HG03521 (cell line): Measurements from ENCODE around the gene TP53I13.
"Not testable (repeated sequence)": the region's sequence is repeated elsewhere in the genome, so short reads cannot be mapped to it uniquely, and the experiment has no call there.

Experiments
- ATAC-seq: cut with Tn5 transposase; IDR thresholded peaks from one replicate; pipeline ENCODE4 v1.9.1; 2021; ENCODE audit warnings: mild to moderate bottlenecking, moderate library complexity; ENCODE audit not compliant: unreplicated experiment

TP53I13 gene, protein sequence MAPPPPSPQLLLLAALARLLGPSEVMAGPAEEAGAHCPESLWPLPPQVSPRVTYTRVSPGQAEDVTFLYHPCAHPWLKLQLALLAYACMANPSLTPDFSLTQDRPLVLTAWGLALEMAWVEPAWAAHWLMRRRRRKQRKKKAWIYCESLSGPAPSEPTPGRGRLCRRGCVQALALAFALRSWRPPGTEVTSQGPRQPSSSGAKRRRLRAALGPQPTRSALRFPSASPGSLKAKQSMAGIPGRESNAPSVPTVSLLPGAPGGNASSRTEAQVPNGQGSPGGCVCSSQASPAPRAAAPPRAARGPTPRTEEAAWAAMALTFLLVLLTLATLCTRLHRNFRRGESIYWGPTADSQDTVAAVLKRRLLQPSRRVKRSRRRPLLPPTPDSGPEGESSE

DNA sequence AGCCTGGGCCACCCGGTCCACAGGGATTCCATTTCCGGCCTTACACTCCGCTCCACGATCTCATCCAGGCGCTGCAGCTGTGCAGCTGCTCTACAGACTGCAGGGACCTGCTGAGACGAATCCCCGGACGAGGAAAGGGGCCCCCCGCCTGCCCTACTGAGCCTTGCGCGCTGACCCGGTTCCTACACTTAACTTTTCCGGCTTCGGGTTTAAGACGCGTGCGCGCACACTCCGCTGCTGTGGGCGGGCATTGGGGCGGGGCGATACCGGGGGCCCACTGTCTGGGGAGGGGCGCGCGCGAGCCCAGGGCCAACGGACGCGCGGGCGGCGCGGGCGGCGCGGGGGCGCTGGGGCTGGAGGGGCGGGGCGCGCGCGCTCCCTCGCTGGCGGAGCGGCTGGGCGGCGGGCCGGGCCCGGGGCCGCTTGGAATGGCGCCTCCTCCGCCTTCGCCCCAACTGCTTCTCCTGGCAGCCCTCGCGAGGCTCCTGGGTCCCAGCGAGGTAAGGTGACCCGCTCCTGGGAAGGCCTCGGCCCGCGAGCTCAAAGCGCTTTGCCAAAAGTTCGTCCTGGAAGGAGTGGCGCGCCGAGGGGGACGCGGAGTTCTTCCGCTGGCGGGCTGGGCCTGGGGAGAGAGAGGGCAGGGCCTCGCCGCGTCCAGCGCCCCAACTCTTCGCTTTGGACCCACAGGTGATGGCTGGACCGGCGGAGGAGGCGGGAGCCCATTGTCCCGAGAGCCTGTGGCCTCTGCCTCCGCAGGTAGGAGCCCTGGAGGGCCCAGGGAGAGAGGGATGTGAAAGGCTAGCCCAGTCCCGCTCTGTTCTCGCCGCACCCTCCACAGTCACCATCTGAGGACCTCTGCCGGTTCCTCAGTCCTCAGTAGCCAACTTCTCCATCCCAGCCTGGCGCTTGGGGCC, at the start of gene TP53I13:
Gene TP53I13 (plus strand): TSS at position 371 of the 914 bp plus-strand sequence. CDS start 58 bp downstream, at position 429.
- ATAC-seq = peak; percentile 40

DNA sequence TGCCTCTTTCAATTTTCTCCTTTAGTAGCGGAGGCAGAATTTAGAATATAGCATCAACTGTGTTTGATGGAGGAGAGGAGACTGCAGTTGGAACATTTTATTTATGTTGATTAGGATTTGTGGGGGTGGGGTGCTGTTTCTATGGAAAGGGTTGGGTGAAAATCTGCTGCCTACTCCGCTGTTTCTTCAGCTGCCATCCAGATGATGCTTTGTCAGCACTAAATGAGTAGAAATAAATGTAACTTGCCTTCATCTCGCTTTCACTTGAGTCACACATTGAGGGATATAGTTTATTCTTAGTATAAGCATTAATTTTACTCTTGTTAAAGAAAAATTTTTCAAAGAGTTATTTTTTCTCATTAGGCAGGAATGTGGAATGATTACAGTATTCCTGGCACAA, 43.8 kb upstream of the TP53I13 start:
- ATAC-seq = no peak

DNA sequence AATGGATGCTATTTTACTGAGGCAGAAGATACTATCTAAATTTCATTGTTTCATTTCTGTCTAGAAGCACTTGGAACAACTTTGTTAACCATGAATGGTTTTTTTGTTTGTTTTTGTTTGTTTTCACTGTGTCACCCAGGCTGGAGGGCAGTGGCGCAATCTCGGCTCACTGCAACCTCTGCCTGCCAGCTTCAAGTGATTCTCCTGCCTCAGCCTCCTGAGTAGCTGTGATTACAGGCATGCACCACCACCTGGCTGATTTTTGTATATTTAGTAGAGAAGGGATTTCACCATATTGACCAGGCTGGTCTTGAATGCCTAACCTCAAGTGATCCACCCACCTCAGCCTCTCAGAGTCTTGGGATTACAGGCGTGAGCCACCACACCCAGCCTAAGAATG, 42.2 kb upstream of the TP53I13 start:
- no peak for ATAC-seq

DNA sequence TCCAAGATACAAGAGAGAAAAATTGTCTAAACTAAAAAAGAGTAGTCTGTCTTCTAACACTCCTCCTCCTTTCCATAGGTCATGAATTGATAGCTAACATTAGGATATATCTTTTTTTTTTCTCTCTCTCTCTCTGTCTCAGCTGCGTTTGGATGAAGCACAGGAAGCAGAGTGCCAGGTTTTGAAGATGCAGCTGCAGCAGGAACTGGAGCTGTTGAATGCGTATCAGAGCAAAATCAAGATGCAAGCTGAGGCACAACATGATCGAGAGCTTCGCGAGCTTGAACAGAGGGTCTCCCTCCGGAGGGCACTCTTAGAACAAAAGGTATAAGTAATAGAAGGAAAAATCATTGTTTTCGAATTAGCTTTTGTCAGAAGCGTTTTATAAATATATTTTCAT, 34.5 kb upstream of the TP53I13 start:
- no peak for ATAC-seq

DNA sequence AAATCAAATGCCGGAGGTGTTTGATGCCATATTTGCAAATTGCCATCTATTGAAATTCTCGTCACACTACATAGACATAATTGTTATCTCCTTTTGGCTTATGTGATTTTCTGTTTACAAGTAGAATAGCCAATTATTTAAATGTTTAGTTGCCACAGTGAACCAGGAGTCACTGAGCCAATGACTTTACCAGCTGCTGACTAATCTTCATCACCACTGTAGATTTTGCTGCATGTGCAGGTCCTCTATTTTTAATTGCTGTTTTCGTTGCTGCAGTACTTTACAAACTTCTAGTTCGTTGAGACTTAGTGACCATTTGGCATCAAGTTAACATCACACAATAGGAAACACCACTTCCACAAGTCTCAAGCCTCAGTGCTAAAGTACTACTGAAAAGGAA, 24.4 kb upstream of the TP53I13 start:
- no peak for ATAC-seq

DNA sequence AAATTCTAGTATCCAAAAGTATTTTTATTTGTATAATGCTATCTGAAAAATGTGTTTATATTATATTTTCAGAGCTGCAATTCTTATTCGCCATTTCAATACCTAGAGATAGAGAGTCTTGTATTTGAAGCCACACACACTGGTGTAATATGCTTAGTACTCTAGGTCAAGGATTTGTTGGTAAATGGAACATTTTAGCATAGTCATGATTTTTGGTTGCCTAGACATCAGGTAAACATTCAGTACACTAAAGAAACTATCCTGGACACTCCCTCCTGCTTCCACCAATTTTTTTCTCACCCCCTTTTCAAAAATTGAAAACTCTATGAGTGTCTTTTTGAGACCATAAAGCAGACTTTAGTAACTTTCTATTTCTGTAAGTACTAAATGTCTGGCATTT, 22.4 kb upstream of the TP53I13 start:
- ATAC-seq = no peak

DNA sequence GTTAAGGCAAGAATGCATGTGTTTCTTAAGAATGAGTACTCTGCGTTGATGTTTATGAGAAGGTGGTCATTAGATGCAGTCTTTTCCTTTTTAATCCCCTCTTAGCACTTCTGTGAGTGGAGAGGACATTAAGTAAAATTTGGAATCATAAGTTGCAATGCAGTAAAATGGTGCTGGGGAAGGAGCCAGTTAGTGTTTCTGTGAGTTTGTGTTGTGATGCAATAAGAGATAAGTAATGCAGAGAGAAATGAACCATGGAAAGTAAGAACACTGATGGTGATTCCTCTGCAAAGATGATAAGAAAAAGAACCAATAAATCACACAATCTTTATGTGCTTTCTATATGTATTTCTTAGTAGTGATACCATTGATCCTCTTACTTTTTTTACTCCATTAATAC, 21.7 kb upstream of the TP53I13 start:
- no peak for ATAC-seq

DNA sequence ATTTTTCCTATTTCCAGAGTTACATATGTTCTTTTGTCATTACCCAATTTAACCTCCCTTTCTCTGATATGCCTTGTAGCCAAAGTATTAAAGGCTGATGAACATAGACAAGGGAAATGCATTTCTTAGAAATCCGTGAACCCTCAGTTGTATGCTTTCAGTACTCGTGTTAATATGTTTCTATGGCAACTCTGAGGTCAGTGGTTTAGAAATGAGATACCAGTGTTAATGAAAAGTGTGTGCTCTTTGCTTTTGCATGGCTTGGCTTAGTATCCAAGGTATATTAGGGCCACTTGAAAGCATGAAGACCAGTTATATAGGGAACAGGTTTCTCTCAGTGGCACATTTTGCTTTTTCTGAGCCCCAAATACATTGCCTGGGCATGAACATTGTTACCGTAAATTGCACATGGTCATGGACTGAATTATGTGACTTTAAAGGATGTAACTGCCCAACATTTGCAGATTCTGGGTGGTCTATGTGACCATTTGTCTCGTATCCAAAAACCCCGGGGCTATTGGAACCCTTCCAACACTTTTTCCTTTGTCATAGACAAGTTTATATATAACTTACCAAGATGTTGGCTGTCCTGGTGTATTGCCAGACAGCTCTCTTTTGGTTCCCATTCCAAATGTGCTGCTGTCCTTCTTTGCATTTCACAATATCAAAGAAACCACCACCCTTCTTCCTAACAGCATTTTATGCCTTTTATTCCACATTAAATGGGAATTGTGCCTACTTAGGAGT, 19.2 kb upstream of the TP53I13 start:
- ATAC-seq = no peak

DNA sequence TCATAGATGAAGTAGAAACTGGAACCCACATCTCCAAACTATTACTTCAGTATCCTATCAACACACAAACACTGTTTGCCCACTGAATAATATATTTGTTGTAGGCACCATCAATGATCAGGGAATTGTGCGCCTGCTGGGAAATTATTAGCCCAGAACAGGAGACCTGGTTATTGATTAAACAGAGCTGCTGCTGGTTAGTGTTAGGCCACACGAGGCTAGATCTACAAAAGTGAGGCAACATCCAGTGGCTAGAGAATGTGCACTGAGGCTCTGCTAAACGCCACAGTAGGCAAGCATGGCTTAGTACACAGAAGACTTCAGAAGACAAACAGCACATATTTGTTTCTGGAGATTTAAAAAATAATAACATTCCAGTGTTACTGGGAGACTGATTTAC, 12.7 kb upstream of the TP53I13 start:
- ATAC-seq = no peak

DNA sequence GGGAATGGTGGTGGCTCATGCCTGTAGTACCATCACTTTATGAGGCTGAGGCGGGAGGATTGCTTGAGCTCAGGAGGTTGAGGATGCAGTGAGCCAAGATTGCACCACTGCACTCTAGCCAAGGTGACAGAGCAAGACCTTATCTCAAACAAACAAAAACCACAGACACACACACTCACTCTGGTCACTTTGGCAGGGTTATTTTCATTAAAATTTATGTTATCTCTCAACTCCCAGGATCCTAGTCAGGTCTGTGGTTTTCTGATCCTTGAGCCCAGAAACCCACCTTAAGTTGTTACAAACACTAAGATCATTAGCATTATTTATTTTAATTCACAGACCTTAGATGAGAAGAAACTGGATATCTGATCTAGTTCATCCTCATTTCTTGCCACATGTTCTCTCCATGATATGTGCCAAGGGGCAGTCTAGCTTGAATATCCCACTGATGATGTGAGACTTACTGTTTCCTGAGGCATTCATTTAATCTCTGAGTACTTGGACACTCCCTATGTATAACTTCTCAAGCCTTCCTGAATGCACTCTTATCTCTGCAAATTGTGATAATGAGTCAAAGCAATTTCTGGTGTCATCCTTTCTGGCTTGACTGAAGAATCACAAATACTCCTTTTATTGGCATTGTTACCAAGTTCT, 11.3 kb upstream of the TP53I13 start:
- ATAC-seq = no peak

DNA sequence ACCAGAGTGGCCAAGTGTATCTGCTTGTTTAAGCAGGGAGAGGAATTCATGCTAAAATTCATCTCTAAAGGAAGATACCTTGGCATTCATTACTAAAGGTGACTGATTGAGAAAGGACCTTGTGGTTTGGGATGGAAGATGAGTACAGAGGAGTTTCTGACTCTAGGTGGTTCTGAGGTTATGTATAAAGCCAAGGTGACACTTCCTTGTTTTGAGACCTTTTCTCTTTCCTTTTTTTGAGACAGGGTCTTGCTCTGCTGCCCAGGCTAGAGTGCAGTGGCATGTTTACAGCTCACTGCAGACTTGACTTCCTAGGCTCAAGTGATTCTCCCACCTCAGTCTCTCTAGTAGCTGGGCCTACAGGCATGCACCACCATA, 10.8 kb upstream of the TP53I13 start:
- no peak for ATAC-seq

DNA sequence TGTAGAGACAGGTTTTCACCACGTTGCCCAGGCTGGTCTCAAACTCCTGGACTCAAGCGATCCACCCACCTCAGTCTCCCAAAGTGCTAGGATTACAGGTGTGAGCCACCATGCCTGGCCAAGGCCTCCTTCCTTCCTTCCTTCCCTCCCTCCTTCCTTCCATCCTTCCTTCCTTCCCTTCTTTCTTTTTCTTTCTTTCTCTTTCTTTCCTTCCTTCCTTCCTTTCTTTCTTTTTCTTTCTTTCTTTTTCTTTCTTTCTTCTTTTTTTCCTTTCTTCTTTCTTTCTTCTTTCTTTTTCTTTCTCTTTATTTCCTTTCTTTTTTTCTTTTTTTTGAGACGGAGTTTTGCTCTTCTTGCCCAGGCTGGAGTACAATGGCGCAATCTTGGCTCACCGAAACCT, 10.4 kb upstream of the TP53I13 start:
- not testable (repeated sequence) for ATAC-seq

DNA sequence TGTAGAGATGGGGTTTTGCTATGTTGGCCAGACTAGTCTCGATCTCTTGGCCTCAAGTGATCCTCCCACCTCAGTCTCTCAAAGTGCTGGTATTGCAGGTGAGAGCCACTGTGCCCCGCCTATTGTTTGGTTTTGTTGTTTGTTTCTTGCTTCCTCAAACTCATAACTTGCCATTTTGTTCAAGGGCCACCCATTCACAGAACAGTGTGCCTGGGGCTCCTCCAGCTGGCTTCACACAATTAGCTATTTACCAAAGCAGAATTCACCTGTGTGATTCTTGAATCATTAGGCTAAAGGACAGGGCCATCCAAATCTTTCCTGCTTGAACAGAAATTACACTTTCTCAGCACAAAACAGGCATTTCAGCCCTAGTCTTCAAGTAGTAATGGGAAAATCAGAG, 8.9 kb upstream of the TP53I13 start:
- no peak for ATAC-seq

DNA sequence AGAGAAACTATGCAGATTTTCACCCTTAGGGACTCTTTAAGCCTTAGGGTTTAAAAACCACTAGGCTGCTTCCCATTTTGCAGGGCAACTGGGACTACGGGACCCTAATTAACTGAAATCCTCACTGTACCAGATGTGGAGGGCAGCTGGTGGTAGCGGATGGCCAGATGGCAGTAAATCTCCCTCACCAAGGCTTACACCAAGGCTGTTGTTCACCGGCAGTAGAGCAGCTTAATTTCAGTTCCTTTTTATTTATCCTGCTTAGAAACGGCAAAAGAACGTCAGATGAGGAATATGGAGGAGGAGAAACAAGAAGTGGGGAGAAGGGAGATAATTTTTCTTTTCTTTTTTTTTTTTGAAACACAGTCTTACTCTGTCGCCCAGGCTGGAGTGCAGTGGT, 8.2 kb upstream of the TP53I13 start:
- ATAC-seq = no peak

DNA sequence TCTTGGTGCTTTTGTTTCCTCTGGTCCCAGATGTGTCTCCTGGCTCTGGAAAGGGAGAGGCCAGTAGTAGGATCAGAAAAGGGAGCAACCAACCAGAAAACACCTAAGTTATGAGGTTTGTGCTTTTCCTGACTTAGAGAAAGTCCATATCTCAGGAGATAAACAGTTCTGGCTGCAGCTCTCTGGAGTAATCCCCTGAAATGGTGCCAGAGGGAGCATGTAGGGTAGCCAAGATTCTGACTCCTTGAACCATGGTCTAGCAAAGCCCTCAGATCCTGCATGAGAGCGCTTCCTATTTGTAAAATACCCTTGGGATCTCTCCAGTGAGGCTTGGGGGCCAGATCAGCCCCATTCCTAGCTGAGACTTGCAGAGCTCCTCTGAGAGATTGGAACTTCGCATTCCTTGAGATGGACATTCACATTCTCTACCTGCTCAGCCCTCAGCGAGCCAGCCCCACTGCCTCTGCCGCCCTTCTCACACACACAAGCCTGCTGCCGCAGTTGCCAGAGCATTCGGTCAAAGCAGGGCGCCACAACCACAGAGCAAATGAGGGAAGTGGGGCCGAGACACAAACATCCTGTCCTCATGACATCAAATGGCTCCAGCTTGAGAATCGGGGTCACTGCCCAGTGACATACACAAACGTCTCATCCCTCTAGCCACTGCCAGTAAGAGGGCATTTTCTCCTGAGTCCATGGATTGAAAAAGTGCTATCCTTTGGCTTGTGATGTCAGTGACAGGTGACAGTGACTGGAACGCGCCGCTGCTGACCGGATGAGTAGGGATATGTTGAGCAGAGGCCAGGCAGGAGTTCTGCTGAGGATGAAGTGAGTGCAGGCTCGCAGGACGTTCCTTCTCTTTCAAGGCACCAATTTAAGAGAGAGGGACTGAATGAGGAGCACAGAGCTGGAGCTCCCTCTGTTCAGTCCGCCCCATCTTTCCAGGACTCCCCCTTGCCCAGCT, 6.7 kb upstream of the TP53I13 start:
- ATAC-seq = no peak

DNA sequence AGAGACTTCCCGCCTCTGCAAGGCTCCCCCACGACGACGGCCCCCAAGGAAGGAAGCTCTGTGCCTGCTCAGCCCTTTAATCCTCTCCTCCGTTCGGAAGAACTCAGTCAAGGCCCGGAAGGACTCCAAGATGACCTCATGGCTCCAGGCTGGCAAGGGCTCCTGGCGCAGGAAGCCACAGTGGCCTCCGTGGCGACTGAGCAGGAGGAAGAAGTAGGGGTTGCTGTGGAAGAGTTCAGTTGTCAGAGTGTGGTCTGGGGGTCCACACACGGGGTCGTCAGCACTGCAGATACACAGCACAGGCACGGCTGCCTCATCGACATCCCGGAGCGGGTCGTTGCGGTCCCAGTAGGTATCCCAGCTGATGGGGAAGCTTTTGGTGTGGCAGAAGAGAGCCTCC, 5.9 kb upstream of the TP53I13 start:
- ATAC-seq = no peak

DNA sequence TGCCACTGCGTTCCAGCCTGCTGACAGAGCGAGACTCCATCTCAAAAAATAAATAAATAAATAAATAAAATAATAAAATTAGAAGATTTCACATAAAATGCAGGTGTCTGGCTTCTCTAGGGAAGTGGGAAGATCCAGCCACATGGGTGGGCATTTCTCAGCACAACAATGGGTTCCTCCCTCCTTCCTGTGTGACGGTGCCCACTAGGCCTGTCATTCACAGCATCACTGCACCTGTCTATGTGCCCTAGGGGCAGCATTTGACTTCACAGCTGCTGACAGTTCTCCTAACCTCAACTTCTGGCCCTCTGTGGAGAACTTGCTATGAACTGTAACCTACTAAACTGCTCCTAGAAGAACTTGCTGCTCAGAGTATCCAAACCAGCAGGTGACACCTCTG, 4.7 kb upstream of the TP53I13 start:
- ATAC-seq = no peak

DNA sequence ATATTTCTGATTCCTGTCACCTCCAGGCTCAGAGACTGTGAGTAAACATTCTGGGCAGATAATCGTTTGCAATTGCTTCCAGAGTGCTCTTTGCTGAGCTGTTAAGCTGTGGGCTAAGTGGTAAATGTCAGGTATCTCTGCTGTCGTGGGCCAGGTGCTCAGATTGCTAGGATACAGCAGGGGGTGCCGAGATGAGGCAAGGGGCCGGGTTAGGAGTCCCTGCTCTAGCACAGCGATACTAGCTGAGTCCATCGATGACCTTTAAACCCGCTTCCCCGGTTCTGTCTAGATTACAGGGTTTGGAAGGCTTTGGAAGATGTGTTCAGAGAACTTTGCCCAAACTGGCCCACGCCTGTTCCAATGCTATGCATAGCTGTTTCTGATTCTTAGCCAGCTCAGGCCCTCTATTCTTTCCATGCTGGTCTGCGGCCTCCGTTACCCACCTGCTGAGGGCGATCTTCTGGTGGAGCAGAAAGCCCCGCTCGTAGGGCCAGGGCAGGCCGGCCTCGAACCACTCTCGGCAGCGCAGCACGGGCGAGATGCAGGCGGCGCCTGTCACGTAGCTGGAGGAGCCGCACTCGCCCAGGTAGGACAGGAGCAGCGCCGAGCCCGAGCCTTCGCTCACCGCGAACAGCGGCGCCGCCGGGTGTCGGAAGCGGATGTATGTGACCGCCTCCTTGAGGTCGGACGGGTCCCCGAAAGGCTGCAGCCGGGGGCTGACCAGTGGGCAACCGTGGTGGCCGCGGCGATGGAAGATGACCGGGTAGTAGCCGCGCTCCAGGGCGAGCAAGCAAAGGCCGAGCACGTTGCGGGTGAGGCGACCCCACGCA, 2.6 kb upstream of the TP53I13 start:
- ATAC-seq = no peak
